GM12891 (cell line): ENCODE measurements around the gene TAF8. TPM values are rescaled to one million over a fixed set of nuclear protein-coding genes. Genes with fewer than 3 reads are reported as not detected.
"Not testable (repeated sequence)": the region's sequence is repeated elsewhere in the genome, so short reads cannot be mapped to it uniquely, and the experiment has no call there.

Experiments used
- DNase-seq: peaks from one replicate; pipeline ENCODE4 v3.0.0; 2011; ENCODE audit warnings: low spot score; ENCODE audit not compliant: insufficient read length
- FAIRE-seq: peaks from 2 replicates; lab custom pipeline; 2011; peaks lifted over from hg19 to GRCh38; lab: Jason Lieb, UNC
- PAX5 ChIP-seq: IDR thresholded peaks from 2 replicates; pipeline ENCODE4 v1.6.1; 2011; ENCODE audit warnings: low read length, moderate library complexity, mild to moderate bottlenecking; ENCODE audit not compliant: insufficient read depth, severe bottlenecking
- POLR2A ChIP-seq: IDR thresholded peaks from 2 replicates; pipeline ENCODE4 v1.6.1; 2011; ENCODE audit warnings: low read depth, low read length, control low read depth
- POLR2AphosphoS5 ChIP-seq: IDR thresholded peaks from 2 replicates; pipeline ENCODE4 v1.6.1; 2011; ENCODE audit warnings: low read depth, low read length, control low read depth
- POU2F2 ChIP-seq: IDR thresholded peaks from 2 replicates; pipeline ENCODE4 v1.6.1; 2011; ENCODE audit warnings: low read depth, mild to moderate bottlenecking, control low read depth, low read length, moderate library complexity
- SPI1 ChIP-seq: IDR thresholded peaks from 2 replicates; pipeline ENCODE4 v1.6.1; 2011; ENCODE audit warnings: low read depth, low read length, control low read depth
- TAF1 ChIP-seq: IDR thresholded peaks from 2 replicates; pipeline ENCODE4 v1.6.1; 2011; ENCODE audit warnings: low read depth, low read length, control low read depth
- polyA plus RNA-seq: library from polyadenylated mRNA; unstranded; fragments of >200 nt; gene quantifications from one replicate; pipeline ENCODE4 v1.2.1, GENCODE V29; 2012; ENCODE audit warnings: low read depth, missing spikeins, inconsistent platforms; ENCODE audit not compliant: missing spikeins

TAF8 gene, protein sequence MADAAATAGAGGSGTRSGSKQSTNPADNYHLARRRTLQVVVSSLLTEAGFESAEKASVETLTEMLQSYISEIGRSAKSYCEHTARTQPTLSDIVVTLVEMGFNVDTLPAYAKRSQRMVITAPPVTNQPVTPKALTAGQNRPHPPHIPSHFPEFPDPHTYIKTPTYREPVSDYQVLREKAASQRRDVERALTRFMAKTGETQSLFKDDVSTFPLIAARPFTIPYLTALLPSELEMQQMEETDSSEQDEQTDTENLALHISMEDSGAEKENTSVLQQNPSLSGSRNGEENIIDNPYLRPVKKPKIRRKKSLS
- polyA plus RNA-seq, result 9.4 TPM

DNA sequence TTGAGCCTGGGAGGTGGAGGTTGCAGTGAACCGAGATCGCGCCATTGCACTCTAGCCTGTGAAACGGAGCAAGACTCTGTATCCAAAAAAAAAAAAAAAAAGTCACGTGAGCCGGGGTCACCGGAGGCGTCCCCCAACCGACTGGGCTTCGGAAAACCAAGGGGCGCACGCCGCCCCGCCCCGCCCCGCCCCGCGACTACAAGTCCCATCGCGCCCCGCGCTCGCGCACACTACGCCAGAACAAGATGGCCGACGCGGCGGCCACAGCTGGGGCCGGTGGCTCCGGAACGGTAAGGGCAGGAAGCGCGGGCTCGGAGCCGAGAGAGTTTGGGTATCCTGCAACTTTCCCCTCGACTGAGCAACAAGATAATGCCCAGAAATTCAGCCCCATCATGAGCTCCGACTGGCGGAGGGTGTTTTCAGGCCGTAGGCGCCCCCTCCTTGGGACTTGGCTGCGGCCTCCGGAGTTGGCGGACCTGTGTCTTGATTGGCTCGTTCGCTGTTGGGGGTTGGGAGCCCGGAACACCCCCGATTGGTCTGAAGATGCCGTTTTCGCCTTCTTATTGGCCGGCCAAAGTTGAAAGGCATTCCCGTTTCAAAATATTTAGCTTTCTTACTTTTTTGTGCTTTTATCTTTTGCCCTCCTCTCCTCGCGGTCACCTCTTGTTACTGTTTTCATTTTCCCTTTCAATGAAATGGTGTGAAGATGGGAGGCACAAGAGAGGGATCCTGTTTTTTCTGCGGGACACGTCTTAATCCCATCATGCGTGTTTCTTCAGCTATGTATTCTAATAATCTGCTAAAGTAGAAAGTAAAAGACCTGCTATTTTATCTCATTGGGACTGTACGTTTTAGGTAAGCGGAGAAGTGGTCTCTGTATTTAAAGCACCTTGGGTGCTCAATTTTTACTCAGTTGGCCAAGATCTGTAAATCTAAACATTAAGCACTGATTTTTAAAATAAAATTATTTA is at the start of gene TAF8:
TSS of gene TAF8 (plus strand) at position 228 of the 971 bp plus-strand sequence. CDS start at position 246, 18 bp downstream.
- no peak for TF ChIP-seq PAX5
- peak; percentile 88 for TF ChIP-seq TAF1
- TF ChIP-seq POLR2AphosphoS5, result peak; percentile 91
- peak; percentile 94 for TF ChIP-seq POU2F2
- TF ChIP-seq SPI1, result no peak
- peak; percentile 99 for TF ChIP-seq POLR2A
- FAIRE-seq (peak; percentile 87), DNase-seq (peak; percentile 87)

DNA sequence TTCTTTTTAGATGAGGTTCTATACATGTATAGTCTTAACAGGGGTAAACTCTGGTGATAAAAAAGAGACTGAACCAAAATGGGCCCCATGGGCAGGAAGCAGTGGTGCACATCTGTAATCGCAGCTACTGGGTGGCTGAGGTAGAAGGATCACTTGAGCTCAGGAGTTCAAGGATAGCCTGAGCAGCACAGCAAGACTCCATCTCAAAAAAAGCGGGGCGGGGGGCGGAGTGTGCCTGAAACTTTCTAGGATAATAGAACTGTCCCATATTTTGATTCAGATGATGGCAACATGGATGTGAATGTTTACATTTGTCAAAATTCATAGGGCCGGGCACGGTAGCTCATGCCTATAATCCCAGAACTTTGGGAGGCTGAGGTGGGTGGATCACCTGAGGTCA is 48.8 kb upstream of the TAF8 start:
- no peak for FAIRE-seq
- TF ChIP-seq POU2F2 (no peak), TAF1 (no peak), PAX5 (no peak), SPI1 (no peak), POLR2A (no peak), POLR2AphosphoS5 (no peak)

DNA sequence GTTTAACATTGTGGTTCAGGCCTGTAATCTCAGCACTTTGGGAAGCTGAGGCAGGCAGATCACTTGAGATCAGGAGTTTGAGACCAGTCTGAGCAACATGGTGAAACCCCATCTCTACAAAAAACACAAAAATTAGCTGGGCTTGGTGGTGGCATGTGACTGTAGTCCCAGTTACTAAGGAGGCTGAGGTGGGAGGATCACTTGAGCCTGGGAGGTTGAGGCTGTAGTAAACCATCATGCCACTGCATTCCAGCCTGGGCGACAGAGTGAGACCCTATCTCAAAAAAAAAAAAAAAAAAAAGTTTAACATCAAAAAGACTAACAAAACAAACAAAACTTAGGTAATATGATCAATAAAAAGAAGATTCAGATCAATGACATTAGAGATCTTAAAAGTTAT is 46.7 kb upstream of the TAF8 start:
- FAIRE-seq, DNase-seq: not testable (repeated sequence)

More for the DNA sequence above, 48.8 kb upstream of the TAF8 start:
- DNase-seq, result no peak

DNA sequence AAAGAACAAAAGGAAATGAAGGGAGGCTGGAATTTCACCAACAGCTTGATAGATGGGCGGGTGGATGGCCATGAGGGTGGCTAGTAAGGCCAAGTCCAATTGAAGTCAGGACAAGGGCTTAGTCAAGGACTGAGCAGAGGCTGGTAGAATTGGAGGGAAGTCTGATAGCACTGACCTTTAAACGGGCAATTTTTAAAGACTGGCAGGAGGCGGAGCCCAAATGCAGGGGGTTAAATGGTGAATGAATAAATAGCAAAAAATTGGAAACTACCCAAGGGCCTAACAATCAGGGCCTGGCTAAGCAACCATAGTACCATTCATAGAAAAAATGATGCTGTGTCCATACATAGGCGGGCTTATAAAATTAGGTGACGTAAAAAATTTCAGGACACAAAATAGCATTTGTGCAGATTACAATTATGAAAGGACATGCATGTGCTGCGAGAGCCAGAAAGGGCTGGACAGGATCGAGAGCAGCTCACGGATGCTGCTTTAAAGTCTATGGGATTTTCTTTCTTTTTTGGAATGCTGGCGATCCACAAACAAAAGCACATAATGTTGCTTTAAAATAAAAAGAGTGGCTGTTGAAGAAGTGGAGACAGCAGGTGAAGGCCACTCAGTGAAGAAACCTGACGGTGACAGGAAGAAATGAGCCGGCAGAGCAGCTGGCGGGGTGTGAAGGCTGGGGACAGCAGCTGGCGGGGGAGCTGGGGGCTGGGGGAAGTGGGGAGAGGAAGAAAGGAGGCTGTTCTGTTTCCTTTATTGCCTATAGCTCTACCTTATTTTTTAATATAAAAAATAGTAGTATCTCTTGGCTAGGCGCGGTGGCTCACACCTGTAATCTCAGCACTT is 42.8 kb upstream of the TAF8 start:
- no peak for TF ChIP-seq TAF1
- no peak for TF ChIP-seq PAX5
- no peak for TF ChIP-seq POLR2AphosphoS5
- TF ChIP-seq POU2F2, result no peak
- TF ChIP-seq POLR2A, result no peak
- TF ChIP-seq SPI1, result no peak
- FAIRE-seq (no peak), DNase-seq (no peak)

DNA sequence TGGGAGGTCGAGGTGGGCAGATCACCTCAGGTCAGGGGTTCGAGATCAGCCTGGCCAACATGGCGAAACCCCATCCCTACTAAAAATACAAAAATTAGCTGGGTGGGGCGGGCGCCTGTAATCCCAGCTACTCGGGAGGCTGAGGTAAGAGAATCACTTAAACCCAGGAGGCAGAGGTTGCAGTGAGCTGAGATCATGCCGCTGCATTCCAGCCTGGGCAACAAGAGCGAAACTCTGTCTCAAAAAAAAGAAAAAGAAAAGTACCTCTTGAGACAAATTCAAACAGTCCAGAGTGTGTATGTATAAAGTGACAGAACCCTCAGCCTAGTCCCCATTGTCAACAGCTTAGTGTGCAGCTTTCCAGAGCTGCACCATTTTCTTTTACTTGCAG is 42.2 kb upstream of the TAF8 start:
- FAIRE-seq, DNase-seq: not testable (repeated sequence)

- DNase-seq, result no peak
- no peak for FAIRE-seq
- TF ChIP-seq POLR2AphosphoS5, result no peak
- no peak for TF ChIP-seq PAX5
- no peak for TF ChIP-seq TAF1
- no peak for TF ChIP-seq POU2F2
- no peak for TF ChIP-seq SPI1
- no peak for TF ChIP-seq POLR2A
These were observed 40.5 kb upstream of the TAF8 start for GRCh38 chr6:42009844-42010184.

DNA sequence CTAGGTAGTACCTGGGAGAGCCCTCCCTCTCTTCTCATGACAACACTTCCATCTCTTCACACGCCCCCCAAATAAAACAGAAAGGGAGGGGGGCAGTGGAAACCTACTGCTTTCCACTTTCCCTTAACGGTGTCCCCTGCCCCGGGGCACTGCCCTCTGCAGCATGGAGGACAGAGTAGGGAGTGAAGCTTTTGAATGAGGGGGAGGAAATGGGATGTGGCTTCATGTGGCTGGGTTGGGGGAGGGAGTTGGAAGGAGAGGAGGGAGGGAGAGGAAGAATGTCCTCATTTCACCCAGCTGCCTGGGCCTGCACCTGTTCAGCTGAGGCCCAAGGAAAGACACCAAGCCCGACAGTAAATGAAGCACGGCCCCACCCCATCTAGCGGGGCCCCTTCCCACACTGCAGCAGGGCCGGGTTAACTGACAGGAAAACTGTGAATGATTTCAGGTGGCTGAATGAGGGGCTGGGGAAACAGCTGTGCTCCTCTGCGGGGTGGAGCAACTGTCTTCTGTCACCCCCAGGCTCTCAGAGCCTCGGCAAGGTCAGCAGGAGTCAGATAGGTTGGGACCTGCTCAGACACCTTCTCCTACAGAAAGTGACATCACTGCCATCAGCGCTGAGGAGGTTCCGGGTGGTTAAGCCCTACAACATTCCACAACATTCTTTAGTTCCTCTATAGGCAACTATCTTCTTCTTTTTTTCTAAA is 40.0 kb upstream of the TAF8 start:
- FAIRE-seq, result peak; percentile 87
- TF ChIP-seq SPI1 (no peak), POU2F2 (no peak), TAF1 (no peak), POLR2AphosphoS5 (no peak), PAX5 (no peak), POLR2A (no peak)
- peak; percentile 32 for DNase-seq

GRCh38 chr6:42010909-42011308 is 39.4 kb upstream of the TAF8 start:
- FAIRE-seq, result no peak
- TF ChIP-seq SPI1, result no peak
- TF ChIP-seq POLR2A, result no peak
- no peak for DNase-seq

- DNase-seq (no peak), FAIRE-seq (no peak)
- TF ChIP-seq PAX5, result no peak
- no peak for TF ChIP-seq POLR2AphosphoS5
- no peak for TF ChIP-seq TAF1
- TF ChIP-seq POLR2A, result no peak
- TF ChIP-seq POU2F2, result no peak
- TF ChIP-seq SPI1, result no peak
These were observed 37.7 kb upstream of the TAF8 start for GRCh38 chr6:42012501-42013133.
